GM12891 (cell line): ENCODE data around the gene NAV2.

Experiments
- DNase-seq: peaks from one replicate; pipeline ENCODE4 v3.0.0; 2011; ENCODE audit warnings: low spot score; ENCODE audit not compliant: insufficient read length
- FAIRE-seq: peaks from 2 replicates; lab custom pipeline; 2011; peaks lifted over from hg19 to GRCh38; lab: Jason Lieb, UNC
- PAX5 ChIP-seq: IDR thresholded peaks from 2 replicates; pipeline ENCODE4 v1.6.1; 2011; ENCODE audit warnings: low read length, moderate library complexity, mild to moderate bottlenecking; ENCODE audit not compliant: insufficient read depth, severe bottlenecking
- POLR2A ChIP-seq: IDR thresholded peaks from 2 replicates; pipeline ENCODE4 v1.6.1; 2011; ENCODE audit warnings: low read depth, low read length, control low read depth
- POLR2AphosphoS5 ChIP-seq: IDR thresholded peaks from 2 replicates; pipeline ENCODE4 v1.6.1; 2011; ENCODE audit warnings: low read depth, low read length, control low read depth
- POU2F2 ChIP-seq: IDR thresholded peaks from 2 replicates; pipeline ENCODE4 v1.6.1; 2011; ENCODE audit warnings: low read depth, mild to moderate bottlenecking, control low read depth, low read length, moderate library complexity
- SPI1 ChIP-seq: IDR thresholded peaks from 2 replicates; pipeline ENCODE4 v1.6.1; 2011; ENCODE audit warnings: low read depth, low read length, control low read depth
- TAF1 ChIP-seq: IDR thresholded peaks from 2 replicates; pipeline ENCODE4 v1.6.1; 2011; ENCODE audit warnings: low read depth, low read length, control low read depth

Gene NAV2

DNA sequence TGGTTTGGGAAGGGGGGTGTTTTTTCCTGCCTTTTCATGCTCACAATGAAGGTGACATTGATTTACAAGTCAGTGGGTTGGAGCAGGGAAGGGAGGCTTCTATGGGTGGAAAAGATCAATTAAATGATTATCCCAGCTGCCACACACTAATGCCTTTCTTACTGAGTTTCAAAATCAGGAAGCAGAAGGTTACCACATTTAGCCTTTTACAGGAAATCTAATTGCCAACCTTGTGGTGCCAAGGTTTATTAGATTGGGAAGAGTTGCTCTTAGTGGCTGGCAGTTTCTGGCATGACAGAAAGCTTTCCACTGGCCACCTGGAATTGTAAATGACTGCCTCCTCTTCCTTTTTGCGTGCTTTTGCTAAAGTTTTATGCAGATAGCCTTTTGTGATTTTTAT lies 98.7 kb downstream of the NAV2 start:
- DNase-seq = no peak
- TF ChIP-seq SPI1 (no peak), POLR2A (no peak), POU2F2 (no peak), POLR2AphosphoS5 (no peak), PAX5 (no peak), TAF1 (no peak)

DNA sequence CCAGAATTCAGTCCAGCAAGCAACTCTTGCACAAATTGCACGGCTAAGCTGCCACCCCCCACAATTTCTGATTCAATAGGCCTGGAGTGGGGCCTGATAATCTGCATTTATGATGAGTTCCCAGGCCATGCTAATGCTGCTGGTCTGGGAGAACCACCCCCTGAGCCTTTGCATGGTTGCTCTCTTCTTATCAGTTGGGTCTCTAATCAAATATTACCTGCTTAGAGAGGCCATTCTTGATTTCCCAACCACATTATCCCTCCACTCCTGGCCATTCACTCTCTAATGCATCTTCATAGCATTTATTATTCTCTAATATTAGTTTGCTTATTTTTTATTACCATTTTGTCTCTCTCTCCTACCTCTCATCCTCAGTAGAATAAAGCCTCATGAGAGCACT lies 99.5 kb downstream of the NAV2 start:
- FAIRE-seq (no peak), DNase-seq (no peak)
- TF ChIP-seq POU2F2 = no peak
- TF ChIP-seq SPI1 = no peak
- TF ChIP-seq TAF1 = no peak
- no peak for TF ChIP-seq POLR2A
- TF ChIP-seq PAX5 = no peak

More for the DNA sequence above, 98.7 kb downstream of the NAV2 start:
- no peak for FAIRE-seq

DNA sequence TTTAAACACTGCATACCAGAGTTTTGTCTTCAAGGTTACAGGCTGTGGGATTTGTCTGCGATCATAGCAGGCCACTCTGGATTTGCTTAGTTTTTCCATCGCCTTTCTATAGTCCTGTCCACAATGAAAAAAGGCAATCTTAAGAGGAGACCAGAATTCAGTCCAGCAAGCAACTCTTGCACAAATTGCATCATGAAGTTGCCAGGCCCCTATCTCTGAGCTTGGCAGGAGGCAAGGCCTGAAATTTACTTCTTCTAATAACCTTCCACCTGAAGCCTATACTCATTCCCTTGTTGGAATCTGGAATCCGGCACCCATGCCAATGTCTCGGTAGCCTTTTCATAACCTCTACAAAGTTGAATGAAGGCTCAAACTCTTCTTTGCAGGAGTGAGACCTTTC lies 100.1 kb downstream of the NAV2 start:
- FAIRE-seq (no peak), DNase-seq (no peak)
- no peak for TF ChIP-seq POU2F2
- no peak for TF ChIP-seq SPI1
- no peak for TF ChIP-seq PAX5
- TF ChIP-seq POLR2AphosphoS5 = no peak
- no peak for TF ChIP-seq POLR2A
- no peak for TF ChIP-seq TAF1

DNA sequence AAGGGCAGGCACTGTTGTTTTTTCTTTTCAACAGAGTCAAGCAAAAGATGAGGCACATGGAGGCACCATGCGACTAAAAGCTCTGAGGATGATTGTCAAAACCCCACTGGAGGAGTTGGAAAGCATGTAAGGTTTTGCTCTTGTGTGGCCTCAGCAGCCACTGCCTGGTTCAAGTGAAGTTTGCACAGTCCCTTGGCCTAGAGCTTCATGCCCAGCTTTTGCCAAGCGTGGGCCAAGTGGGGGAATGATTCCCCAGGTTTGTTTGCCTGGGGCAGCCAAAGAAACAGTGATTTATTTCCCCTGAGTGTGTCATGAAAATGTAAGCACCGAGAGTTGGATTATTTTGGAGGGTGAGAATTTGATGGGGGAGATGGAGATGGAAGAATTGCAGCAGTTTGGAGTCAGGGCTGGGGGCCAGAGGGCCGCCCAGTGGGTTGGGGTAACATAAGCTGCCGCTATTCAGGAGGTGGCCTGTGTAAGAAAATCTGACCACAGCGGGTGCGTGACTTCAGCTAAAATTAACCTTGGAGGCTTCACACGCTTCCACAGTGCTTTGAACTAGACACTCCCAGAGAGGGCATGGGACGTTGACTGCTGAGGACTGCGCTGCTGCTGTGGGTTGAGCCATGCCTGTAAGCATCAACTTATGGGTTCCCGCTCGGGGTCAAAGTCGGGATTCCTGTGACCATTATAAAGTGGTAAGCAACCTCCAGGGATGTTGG lies 100.7 kb downstream of the NAV2 start:
- DNase-seq (no peak), FAIRE-seq (no peak)
- TF ChIP-seq POLR2AphosphoS5 (no peak), PAX5 (no peak), TAF1 (no peak), POU2F2 (no peak), POLR2A (no peak), SPI1 (no peak)

DNA sequence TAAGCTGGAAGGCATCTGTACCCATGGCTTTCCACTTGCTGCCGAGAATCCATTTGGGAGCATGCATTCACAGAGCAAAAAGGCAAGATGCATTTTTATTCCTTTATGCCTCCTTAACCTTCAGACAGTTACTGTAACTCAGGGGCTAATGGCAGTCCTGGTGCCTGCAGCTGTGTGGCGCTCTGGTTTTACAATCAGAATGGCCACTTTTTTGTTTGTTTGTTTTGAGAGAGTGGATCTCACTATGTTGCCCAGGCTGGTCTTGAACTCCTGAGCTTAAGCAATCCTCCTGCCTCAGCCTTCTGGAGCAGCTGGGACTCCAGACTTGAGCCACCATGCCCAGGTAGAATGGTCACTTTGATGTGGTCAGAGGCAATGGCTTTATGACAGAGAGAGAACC lies 101.8 kb downstream of the NAV2 start:
- FAIRE-seq = no peak
- no peak for DNase-seq

DNA sequence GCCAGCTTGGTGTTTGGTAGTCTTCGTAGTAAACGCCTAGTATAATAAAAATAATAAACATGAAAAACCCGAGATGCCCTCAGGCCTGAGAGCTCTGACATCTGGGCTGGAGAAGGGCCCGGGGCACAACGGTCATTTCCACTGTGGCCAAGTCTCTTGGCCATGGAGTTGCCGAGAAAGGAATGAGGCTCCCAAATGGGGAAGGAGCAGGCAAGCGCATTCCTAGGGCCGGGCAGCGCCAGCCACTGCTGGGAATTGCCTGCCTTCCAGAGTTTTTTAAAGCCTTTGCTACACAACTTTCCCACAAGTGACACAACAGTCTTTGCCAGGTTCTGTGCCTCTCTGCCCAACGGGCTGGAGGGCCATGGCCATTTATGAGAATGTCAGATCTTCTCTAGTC lies 103.4 kb downstream of the NAV2 start:
- TF ChIP-seq TAF1 (no peak), PAX5 (no peak), POU2F2 (no peak), POLR2AphosphoS5 (no peak), POLR2A (no peak), SPI1 (no peak)

More for the DNA sequence above, 101.8 kb downstream of the NAV2 start:
- TF ChIP-seq PAX5 (no peak), POLR2AphosphoS5 (no peak), POU2F2 (no peak)

DNA sequence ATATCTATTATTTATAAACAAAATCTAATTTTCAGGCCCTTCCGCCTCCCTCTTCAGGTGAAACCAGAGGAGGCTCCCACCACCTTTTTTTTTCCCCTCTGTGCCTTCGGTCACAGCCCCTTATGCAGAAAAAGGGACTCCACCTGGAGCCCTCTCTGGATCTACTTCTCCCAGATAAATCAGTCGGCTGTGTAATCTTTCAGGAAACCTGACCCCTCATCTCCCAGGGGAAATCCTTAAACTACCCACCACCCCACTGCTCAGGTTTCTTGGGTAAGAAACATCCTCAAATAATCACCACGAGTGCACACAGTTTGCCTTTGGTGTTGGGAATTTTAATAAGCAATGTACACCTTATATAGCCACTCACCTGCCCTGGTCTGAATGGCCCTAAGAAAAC lies 104.2 kb downstream of the NAV2 start:
- DNase-seq = no peak
- no peak for TF ChIP-seq TAF1

More for the DNA sequence above, 103.4 kb downstream of the NAV2 start:
- FAIRE-seq (no peak), DNase-seq (no peak)

DNA sequence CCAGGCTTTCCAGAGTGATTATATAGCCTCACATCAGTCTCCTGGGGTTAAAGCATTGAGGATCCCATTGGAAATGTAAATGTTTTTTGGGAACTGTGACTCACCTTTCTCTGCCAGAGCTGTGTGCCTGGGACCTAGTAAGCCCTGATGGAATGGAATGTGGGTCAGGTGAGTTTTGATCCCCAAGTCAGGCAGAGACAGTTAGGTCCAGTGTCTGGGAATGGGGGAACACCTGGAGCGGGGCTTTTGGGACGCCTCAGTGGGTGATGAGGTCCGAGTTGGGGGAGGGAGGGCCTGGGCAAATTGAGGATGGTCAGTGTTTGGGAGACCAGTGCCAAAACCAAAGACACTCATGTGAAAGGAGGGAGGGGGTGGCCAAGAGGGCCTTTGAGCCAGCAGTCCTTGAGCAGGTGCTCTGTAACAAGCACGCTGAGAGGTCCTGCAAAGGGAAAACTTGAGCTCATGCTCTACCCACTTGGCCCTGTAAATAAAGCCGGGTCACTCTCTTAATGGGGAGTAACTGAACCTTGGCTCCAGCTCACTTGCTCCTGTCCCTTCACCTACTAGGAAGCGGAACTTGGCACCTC lies 104.7 kb downstream of the NAV2 start:
- FAIRE-seq = no peak
- no peak for DNase-seq
- TF ChIP-seq POLR2AphosphoS5 (no peak), TAF1 (no peak), SPI1 (no peak), PAX5 (no peak), POU2F2 (no peak), POLR2A (no peak)

More for the DNA sequence above, 104.2 kb downstream of the NAV2 start:
- FAIRE-seq = no peak

DNA sequence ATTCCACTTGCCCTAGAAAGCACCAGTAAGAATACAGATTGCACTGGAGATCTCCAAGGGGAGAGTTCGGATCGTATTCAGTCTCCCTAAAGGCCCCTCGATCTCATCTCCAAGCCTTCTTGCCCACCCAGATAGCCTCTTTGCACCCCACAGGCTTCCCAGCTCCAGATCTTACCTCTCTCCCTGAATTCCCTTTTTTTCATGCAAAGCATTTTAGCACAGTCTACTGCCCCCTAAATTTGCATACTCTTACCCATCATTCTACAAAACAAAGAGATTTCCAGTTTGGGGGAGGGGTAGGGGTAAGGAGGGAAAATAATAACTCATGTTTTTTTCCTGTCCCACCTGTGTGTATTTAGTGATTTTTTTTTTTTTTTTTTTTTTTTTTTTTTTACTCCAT lies 105.2 kb downstream of the NAV2 start:
- TF ChIP-seq SPI1 (no peak), POLR2AphosphoS5 (no peak), POU2F2 (no peak), TAF1 (no peak), POLR2A (no peak), PAX5 (no peak)
- DNase-seq = no peak
- FAIRE-seq = no peak

DNA sequence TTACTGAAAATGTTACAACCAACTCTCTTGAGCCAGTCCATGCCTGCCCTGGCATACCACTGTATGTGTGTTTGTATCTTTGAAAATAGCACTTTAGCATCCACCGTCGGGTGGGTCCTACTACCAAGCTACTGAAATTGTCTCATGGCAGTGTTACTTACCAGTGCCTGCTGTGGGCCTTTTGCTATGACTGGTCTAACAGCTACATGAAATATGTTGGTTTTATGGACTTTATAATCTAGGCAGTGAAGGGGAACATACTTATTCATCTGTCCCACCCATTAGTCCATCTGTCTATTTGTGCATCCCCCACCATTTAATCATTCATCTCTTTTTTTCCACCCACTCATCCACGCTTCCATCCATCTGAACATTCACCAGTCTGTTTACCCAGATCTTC lies 106.0 kb downstream of the NAV2 start:
- FAIRE-seq = no peak
- TF ChIP-seq SPI1 (no peak), PAX5 (no peak), POU2F2 (no peak), POLR2A (no peak), TAF1 (no peak), POLR2AphosphoS5 (no peak)
- DNase-seq = no peak
